ENCODE results near the gene FAU. TPM values are rescaled to one million over a fixed set of nuclear protein-coding genes. Genes with fewer than 3 reads are reported as not detected.
"Not testable (repeated sequence)": the region's sequence is repeated elsewhere in the genome, so short reads cannot be mapped to it uniquely, and the experiment has no call there.

FAU gene
- total RNA-seq, 6 donors from 2014 or later, result 405 to 1,014 (median 590) TPM

DNA sequence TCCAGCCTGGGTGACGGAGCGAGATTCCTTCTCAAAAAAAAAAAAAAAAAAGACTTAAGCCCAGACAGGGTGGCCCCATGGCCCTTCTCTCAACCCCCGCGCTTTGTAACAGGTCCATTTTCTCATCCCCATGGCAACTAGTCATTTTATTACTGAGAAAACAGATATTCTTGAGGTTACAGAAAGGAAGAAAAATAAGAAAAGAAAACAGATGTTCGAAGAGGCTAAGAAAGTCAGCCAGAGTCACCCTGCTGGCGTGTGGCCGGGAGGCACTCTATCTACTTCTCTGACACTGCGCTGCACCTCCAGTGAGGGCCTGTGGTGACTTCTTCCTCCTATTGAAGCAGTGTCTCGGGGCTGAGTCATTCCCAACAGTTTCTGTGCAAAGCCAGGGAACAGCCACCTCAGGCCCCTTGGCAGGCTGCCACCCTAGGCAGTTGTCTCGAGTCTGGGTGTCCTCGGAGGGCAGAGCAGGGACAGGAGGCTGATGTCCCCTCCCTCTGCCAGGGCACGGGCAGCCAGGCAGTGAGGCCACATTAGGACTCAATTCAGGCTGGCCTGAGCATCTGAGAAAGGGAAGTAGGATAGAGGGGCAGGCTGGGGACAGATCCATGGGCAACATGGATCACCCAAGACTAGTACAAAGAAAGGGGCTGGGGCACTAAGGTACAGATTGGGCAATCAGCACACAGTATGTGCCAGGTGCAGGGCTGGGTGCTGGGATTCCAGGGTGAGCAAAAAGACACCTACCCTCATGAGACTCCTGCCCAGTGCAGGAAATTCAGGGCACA, 28.8 kb upstream of the FAU start:
- Histone ChIP-seq H3K36me3 (no peaks in the 10 kb centered on the region), H3K27ac (peak overlapping the region; percentile 61 to 75 (median 68)), H3K4me3 (no peak overlapping the region), H3K9me3 (no peaks in the 10 kb centered on the region), H3K27me3 (no peaks in the 10 kb centered on the region), H3K4me1 (peaks cover 0 to 18% (median 14%) of the 10 kb centered on the region in 4 donors)
- 29 to 36% methylated on average over 8 to 12 of the region's 12 CpGs for WGBS, 2 donors
- ATAC-seq (ENCODE audit: low FRiP score in 2 of 2) (peak; percentile 93 to 96), DNase-seq (peak; percentile 65 to 98)
- no peak for TF ChIP-seq EP300 (IDR thresholded peaks at IDR 0.05)
- TF ChIP-seq POLR2A (IDR thresholded peaks at IDR 0.05), result peak in 1 of 4 donors; percentile 54
- TF ChIP-seq, protein P1, sequence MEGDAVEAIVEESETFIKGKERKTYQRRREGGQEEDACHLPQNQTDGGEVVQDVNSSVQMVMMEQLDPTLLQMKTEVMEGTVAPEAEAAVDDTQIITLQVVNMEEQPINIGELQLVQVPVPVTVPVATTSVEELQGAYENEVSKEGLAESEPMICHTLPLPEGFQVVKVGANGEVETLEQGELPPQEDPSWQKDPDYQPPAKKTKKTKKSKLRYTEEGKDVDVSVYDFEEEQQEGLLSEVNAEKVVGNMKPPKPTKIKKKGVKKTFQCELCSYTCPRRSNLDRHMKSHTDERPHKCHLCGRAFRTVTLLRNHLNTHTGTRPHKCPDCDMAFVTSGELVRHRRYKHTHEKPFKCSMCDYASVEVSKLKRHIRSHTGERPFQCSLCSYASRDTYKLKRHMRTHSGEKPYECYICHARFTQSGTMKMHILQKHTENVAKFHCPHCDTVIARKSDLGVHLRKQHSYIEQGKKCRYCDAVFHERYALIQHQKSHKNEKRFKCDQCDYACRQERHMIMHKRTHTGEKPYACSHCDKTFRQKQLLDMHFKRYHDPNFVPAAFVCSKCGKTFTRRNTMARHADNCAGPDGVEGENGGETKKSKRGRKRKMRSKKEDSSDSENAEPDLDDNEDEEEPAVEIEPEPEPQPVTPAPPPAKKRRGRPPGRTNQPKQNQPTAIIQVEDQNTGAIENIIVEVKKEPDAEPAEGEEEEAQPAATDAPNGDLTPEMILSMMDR (IDR thresholded peaks at IDR 0.05), result peak in 1 of 6 experiments; percentile 17
- peak; percentile 44 to 58 for TF ChIP-seq POLR2AphosphoS5 (IDR thresholded peaks at IDR 0.05)

DNA sequence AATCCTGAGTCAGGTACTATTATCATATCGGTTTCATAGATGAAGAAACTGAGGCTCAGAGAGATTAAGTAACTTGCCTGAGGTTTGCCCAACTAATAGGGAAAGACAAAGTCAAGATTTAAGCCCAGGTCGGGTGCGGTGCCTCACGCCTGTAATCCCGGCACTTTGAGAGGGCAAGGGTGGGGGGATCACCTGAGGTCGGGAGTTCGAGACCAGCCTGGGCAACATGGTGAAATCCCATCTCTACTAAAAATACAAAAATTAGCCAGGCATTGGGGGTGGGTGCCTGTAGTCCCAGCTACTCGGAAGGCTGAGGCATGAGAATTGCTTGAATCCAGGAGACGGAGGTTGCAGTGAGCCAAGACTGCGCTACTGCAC, 28.2 kb upstream of the FAU start:
- H3K36me3 ChIP-seq; H3K27me3 ChIP-seq; H3K9me3 ChIP-seq; ATAC-seq (ENCODE audit: low FRiP score in 2 of 2); DNase-seq; H3K4me3 ChIP-seq: not testable (repeated sequence)
- H3K4me1 ChIP-seq, result peaks cover 0 to 18% (median 14%) of the 10 kb centered on the region in 4 donors
- WGBS, 2 donors, result 66 to 73% methylated on average over 10 of the region's 10 CpGs
- H3K27ac ChIP-seq, result peak overlapping the region; percentile 61 to 75 (median 68)

DNA sequence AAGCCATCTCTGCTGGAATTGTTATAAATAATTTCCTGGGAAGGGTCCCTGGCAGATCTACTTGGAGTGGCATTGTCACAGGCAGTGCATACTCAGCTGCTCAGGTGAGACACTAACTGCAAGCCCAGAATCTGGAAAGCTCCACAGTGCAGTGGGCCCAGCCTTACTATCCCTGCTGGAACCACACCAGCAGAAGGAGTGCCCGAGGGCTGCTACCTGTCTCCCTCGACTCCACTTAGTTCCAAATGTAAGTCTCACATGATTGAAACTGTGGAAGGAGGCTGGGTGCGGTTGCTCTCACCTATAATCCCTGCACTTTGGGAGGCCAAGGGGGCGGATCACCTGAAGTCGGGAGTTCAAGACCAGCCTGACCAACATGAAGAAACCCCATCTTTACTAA, 26.7 kb upstream of the FAU start:
- Histone ChIP-seq H3K27ac (no peak overlapping the region), H3K4me1 (peaks cover 0 to 18% (median 14%) of the 10 kb centered on the region in 4 donors), H3K27me3 (no peaks in the 10 kb centered on the region), H3K9me3 (no peaks in the 10 kb centered on the region), H3K4me3 (no peak overlapping the region), H3K36me3 (no peaks in the 10 kb centered on the region)
- TF ChIP-seq, protein P1 (IDR thresholded peaks at IDR 0.05), result no peak
- TF ChIP-seq EP300 (IDR thresholded peaks at IDR 0.05), result no peak
- no peak for TF ChIP-seq POLR2A (IDR thresholded peaks at IDR 0.05)
- no peak for TF ChIP-seq POLR2AphosphoS5 (IDR thresholded peaks at IDR 0.05)
- no peak for ATAC-seq (ENCODE audit: low FRiP score in 2 of 2)
- WGBS, 2 donors, result 74 to 87% methylated on average over 5 of the region's 5 CpGs
- DNase-seq, result no peak

DNA sequence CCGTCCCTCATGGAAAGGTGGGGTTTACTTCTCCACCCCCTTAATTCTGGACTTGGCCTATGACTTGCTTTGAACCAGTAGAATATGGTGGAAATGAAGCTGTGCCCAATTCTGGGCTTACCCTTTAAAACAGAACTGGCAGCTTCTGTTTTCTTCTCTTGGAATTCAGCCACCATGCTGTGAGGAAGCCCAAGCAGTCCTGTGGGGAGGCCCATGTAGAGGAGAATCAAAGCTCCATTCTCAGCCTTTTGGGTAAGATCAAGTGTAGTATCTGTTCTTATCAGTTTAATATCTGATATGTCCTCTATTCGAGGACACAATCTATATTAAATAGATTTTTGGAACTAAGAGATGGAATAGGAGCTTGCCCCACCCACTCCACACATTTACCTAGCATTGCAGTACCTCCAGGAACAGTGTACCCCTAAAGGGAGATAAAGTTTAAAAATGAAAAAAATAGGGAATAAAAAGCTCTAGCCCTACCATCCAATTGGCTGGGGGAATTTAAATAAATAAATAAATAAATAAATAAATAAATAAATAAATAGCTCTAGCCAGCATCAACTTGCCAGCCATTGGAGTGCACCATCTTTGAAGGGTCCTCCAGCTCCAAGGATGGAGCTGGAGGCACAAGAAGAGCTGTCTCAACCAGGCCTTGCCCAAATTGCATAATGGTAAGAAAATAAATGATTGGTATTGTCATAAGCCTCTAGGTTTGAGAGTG, 25.6 kb upstream of the FAU start:
- H3K9me3 ChIP-seq, result no peaks in the 10 kb centered on the region
- no peaks in the 10 kb centered on the region for H3K27me3 ChIP-seq
- no peak overlapping the region for H3K27ac ChIP-seq
- 77 to 81% methylated on average over 2 of the region's 2 CpGs for WGBS, 2 donors
- no peak overlapping the region for H3K4me3 ChIP-seq
- H3K36me3 ChIP-seq, result no peaks in the 10 kb centered on the region
- TF ChIP-seq POLR2A (IDR thresholded peaks at IDR 0.05), result no peak
- TF ChIP-seq, protein P1 (IDR thresholded peaks at IDR 0.05), result no peak
- TF ChIP-seq EP300 (IDR thresholded peaks at IDR 0.05), result no peak
- no peak for TF ChIP-seq POLR2AphosphoS5 (IDR thresholded peaks at IDR 0.05)
- DNase-seq (no peak), ATAC-seq (ENCODE audit: low FRiP score in 2 of 2) (no peak)
- H3K4me1 ChIP-seq, result peaks cover 0 to 18% (median 14%) of the 10 kb centered on the region in 4 donors

DNA sequence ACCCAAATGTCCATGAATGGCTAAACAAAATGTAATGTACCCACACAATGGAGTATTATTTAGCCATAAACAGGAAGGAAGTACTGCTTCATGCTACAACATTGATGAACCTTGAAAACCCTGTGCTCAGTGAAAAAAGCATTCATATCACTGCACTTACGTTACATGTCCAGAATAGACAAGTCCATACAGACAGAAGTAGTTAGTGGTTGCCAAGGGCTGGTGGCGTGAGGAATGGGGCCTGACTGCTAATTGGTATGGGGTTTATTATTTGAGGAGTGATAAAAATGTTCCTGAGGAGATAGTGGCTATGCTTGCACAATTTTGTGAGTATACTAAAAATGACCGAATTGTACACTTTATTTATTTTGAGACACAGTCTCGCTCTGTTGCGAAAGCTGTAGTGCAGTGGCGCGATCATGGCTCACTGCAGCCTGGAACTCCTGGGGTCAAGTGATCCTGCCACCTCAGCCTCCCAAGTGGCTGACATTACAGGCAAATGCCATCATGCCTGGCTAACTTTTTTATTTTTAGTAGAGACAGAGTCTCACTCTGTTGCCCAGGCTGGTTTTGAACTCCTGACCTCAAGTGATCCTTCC, 20.1 kb upstream of the FAU start:
- DNase-seq, result no peak
- no peaks in the 10 kb centered on the region for H3K36me3 ChIP-seq

More for the DNA sequence above, 20.1 kb upstream of the FAU start:
- no peaks in the 10 kb centered on the region for H3K27me3 ChIP-seq
- H3K9me3 ChIP-seq, result no peaks in the 10 kb centered on the region
- no peak for TF ChIP-seq POLR2A (IDR thresholded peaks at IDR 0.05)
- TF ChIP-seq, protein P1 (IDR thresholded peaks at IDR 0.05), result no peak
- TF ChIP-seq EP300 (IDR thresholded peaks at IDR 0.05), result no peak
- H3K4me3 ChIP-seq, result no peak overlapping the region
- H3K27ac ChIP-seq, result no peak overlapping the region
- WGBS, 2 donors, result 61 to 80% methylated on average over 7 of the region's 7 CpGs
- no peaks in the 10 kb centered on the region for H3K4me1 ChIP-seq
- no peak for ATAC-seq (ENCODE audit: low FRiP score in 2 of 2)

Data from upper lobe of left lung (tissue), 6 donors.